SK-MEL-5 (cell line): ENCODE measurements around the gene SUCLG2. TPM values are rescaled to one million over a fixed set of nuclear protein-coding genes. Genes with fewer than 3 reads are reported as not detected.

Experiments
- DNase-seq: peaks from one replicate; pipeline ENCODE4 v3.0.0-alpha.2; 2016; ENCODE audit warnings: low read depth, low spot score
- in situ Hi-C: cut with HindIII; loops from 2 replicates; pipeline ENCODE4 v1.10.0; 2016; ENCODE audit warnings: low sequenced_read_pairs, high pct_unique_total_duplicates, low pct_unique_long_range_greater_than_20kb
- total RNA-seq: library from RNA; depleted of rRNA; stranded (reverse); fragments of >200 nt; shearing (Covaris generic); gene quantifications from 2 replicates; pipeline ENCODE4 v1.2.3, GENCODE V29; 2014

Gene SUCLG2
- total RNA-seq, 1 experiment from 2014 or later: 39.3 TPM

DNA sequence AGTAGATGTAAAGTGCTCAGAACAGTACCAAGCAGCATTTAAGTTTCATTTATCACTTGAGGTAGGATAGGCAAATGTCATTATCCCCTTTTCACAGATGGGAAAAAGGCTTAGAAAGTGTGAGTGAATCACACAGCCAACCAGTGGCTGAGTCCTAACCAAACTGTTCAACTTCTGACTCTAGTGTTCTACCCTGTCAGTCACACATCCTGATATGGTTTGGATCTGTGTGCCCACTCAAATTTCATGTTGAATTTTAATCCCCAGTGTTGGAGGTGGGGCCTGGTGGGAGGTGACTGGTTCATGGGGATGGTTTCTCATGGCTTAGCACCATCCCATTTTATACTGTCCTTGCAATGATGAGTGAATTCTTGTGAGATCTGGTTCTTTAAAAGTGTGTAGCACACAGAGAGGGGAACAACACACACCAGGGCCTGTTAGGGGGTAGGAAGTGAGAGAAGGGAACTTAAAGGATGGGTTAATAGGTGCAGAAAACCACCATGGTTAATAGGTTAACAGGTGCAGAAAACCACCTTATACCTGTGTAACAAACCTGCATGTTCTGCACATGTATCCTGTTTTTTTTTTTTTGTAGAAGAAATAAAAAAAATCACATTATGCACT lies 304.7 kb downstream of the SUCLG2 start:
- in situ Hi-C loops: no loop called here

DNA sequence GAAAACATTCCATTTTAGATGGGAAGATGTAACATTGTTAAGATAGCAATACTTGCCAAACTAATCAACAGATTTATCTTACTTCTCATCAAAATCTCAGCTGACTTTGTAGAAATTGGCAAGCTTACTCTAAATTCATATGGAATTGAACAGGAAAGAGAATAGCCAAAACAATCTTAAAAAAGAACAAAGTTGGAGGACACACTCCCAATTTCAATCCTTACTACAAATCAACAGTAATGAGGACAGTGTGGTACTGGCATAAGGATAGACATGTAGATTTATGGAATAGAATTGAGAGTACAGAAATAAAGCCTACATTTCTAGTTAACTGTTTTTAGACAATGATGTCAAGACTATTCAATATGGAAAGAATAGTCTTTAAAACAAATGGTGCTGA lies 308.3 kb downstream of the SUCLG2 start:
- in situ Hi-C loops: no loop called here

More for the DNA sequence above, 304.7 kb downstream of the SUCLG2 start:
- DNase-seq: no peak

DNA sequence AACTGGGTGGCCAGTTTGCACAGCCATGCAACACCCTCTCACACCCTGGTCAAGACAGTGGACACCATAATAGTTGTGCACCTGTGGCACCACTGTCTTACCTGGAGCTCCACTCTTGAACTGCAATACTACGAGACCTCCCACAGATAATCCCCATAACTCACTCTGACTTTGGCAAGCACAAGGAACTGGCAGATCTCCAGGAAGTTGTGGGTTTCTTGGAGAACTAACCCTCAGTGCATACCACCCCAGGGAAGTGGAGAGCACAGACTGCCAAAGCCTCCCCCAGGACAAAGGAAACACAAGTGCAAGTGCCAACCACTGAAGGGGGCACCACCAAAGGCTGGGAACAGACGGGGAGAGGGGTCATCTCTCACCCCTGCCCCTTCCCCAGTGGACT lies 318.6 kb downstream of the SUCLG2 start:
- in situ Hi-C loops: no loop called here
- DNase-seq: no peak

More for the DNA sequence above, 308.3 kb downstream of the SUCLG2 start:
- DNase-seq: no peak

DNA sequence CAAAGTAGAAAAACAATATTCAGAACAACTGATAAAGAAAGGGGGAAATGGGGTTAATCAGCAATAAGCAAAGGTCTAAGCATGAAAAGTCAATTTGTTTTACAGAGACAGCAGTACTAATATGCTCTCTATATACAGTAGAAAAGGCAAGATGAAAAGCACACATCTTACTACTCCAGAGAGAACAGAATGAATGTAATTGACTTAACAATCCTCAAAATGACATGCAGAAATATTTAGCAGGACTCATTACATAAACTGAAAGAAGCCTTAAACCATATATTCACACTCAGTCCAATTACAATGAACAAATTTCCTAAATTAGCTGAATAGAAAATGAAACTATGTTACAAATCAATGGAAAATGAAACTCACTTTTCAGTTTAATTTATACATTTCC lies 319.8 kb downstream of the SUCLG2 start:
- no peak for DNase-seq
- in situ Hi-C loops: no loop called here

DNA sequence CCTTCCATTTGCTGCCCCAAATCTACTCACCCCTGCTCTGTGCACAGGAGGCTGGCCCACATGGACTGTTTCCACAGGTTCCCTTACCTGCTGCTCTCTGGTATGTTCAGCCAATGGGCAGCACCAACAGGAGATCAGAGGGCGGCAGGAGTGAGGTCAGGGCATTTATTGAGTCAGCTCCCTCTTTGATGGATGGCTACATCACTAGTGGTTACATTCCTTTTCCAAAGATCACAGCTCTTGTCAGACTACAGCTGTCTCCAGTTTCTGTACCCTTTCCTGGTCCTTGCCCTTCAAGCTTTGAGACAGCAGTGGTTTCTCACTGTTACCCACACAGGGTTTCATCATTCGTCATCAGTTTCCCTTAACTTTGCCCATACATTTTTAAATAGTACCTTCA lies 325.1 kb downstream of the SUCLG2 start:
- no peak for DNase-seq
- in situ Hi-C loops: no loop called here

DNA sequence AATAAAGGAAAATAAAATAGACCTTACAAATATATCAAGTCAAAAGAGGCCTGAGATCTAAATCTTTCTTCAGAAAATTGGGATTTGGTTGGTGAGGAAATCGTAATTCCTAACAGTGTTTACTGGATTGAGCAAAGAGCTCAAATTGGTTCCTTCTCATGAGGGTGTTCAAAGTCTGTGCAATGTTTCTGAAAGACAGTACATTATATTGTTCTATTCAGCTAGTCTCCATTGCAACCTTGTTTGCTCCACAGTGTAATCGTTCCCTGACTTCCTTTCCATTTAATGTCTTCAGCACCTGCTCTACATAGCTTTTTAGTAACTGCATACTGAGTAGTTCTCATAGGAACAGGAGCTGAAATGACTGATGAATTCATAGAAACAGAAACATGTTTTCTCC lies 326.8 kb downstream of the SUCLG2 start:
- in situ Hi-C loops: no loop called here

DNA sequence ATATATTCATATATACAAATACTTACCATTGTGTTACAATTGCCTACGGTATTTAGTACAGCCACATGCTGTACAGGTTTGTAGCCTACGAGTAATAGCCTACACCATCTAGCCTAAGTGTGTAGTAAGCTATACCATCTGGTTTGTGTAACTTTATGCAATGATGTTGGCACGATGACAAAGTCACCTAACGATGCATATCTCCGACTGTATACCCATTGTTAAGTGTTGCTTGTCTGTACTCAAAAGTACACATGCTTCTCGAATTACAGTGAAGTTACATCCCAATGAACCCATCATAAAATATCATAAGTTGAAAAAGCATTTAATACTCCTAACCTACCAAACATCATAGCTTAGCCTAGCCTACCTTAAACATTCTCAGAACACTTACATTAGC lies 329.2 kb downstream of the SUCLG2 start:
- in situ Hi-C loops: no loop called here
- DNase-seq: no peak

More for the DNA sequence above, 326.8 kb downstream of the SUCLG2 start:
- no peak for DNase-seq
